ENCODE data around the gene GET3. TPM values are rescaled to one million over a fixed set of nuclear protein-coding genes. Genes with fewer than 3 reads are reported as not detected.
"Not testable (repeated sequence)": the region's sequence is repeated elsewhere in the genome, so short reads cannot be mapped to it uniquely, and the experiment has no call there.

Gene GET3
- polyA plus RNA-seq, 1 donor from 2014 or later = 64.2 TPM

DNA sequence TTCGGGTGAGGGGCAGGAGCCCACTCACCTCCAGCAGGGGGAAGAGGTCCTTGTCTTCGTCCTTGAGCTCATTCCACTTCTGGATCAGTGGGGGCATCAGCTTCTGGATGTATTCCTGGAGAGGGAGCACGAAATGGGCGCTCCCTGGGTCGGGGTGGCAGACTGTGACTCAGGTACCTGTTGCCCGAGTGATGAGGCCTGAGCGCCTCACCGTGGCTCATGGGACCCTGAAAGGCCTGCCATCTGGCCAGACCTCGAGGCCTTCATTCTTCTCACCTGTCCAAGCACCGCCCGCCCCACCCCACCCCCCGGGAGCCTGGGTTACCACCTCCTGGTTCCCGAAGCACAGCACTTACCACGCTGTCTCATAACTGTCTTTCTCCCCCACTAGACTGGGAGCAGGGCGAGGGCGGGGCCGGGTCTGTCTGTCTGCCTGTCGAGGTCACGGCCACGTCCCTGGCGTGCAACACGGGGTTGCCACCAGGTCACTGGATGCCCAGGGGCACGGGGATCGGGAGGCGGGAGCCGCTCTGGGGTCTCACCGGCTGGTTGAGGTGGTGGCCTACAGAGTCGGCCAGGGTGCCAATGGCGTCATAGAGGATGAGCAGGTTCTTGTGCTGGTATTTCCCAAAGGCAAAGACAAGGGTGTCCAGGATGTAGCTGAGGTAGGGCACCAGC lies 31.5 kb upstream of the GET3 start:
- Mint-ChIP-seq H3K4me3 (no peak overlapping the region), H3K4me1 (no peaks in the 10 kb centered on the region), H3K9me3 (no peaks in the 10 kb centered on the region), H3K27me3 (no peaks in the 10 kb centered on the region), H3K36me3 (peaks cover 2% of the 10 kb centered on the region), H3K27ac (no peak overlapping the region)

DNA sequence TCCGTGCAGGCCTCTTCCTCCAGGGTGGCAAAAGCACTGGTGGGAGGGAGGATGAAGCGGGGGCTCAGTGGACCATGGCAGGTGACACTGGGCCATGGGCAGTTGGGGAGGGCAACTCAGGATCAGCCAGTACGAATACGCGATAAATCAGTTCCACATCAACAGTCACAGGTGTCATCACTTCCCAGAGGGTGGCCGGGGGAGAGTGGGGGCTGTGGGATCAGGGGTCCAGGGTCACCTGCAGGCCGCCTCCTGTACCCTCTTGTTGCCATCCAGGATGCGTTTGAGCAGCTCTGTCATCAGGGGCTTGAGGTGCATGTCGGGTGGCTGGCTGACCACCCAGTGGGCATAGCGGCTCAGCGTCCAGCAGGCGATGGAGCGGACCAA lies 31.0 kb upstream of the GET3 start:
- H3K4me3 Mint-ChIP-seq = no peak overlapping the region
- H3K27me3 Mint-ChIP-seq = no peaks in the 10 kb centered on the region
- no peaks in the 10 kb centered on the region for H3K9me3 Mint-ChIP-seq
- H3K27ac Mint-ChIP-seq = no peak overlapping the region
- no peaks in the 10 kb centered on the region for H3K4me1 Mint-ChIP-seq
- peaks cover 2% of the 10 kb centered on the region for H3K36me3 Mint-ChIP-seq

GRCh38 chr19:12708641-12709040 lies 28.7 kb upstream of the GET3 start:
- no peaks in the 10 kb centered on the region for H3K9me3 Mint-ChIP-seq
- no peaks in the 10 kb centered on the region for H3K36me3 Mint-ChIP-seq
- H3K27ac Mint-ChIP-seq = no peak overlapping the region
- H3K4me3 Mint-ChIP-seq = peak overlapping the region in 1 of 4 donors; percentile 21
- no peaks in the 10 kb centered on the region for H3K27me3 Mint-ChIP-seq
- H3K4me1 Mint-ChIP-seq = no peaks in the 10 kb centered on the region

DNA sequence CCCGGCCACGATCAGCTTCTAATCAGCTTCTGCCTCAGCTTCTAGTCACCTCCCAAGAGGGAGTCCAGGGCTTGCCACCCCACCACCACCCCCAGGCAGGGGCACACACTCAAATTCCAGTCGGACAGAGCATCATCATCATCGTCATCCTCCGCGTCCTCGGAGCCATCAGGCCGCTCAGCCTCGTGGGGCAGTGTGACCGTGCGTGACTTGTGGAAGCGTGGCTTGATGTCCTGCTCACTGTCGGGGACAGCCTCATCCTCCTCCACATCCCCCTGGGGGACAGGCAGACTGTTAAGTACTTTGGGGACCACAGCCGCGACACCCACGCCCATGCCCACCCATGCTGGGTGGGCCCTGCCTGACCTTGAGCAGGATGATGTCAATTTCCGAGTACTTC lies 26.1 kb upstream of the GET3 start:
- H3K4me1 Mint-ChIP-seq = no peaks in the 10 kb centered on the region
- no peaks in the 10 kb centered on the region for H3K9me3 Mint-ChIP-seq
- no peaks in the 10 kb centered on the region for H3K27me3 Mint-ChIP-seq
- no peak overlapping the region for H3K27ac Mint-ChIP-seq
- no peak overlapping the region for H3K4me3 Mint-ChIP-seq
- H3K36me3 Mint-ChIP-seq = no peaks in the 10 kb centered on the region

DNA sequence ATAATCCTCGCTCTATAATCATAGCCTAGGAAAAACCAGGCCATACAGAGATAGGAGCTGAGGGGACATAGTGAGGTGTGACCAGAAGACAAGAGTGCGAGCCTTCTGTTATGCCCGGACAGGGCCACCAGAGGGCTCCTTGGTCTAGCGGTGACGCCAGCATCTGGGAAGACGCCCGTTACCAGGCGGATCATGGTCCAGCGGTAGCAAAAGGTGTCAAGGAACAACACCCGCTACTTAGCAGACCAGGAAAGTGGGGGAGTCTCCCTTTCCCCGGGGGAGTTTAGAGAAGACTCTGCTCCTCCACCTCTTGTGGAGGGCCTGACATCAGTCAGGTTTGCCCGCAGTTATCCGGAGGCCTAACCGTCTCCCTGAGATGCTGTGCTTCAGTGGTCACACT lies 25.2 kb upstream of the GET3 start:
- not testable (repeated sequence) for H3K4me3 Mint-ChIP-seq, H3K27ac Mint-ChIP-seq, H3K9me3 Mint-ChIP-seq, H3K27me3 Mint-ChIP-seq, H3K4me1 Mint-ChIP-seq, H3K36me3 Mint-ChIP-seq

DNA sequence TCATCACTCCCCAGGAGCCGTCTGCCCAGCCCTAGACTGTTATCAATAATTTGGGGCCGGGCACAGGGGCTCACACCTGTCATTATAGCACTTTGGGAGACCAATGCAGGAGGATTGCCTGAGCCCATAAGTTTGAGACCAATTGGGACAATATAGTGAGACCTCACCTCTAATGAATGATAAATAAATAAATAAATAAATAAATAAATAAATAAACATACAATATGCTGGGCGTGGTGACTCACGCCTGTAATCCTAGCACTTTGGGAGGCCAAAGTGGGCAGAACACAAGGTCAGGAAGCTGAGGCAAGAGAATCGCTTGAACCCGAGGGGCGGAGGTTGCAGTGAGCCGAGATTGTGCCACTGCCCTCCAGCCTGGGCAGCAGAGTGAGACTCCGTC lies 24.0 kb upstream of the GET3 start:
- not testable (repeated sequence) for H3K27ac Mint-ChIP-seq, H3K27me3 Mint-ChIP-seq, H3K9me3 Mint-ChIP-seq, H3K4me3 Mint-ChIP-seq, H3K36me3 Mint-ChIP-seq, H3K4me1 Mint-ChIP-seq

DNA sequence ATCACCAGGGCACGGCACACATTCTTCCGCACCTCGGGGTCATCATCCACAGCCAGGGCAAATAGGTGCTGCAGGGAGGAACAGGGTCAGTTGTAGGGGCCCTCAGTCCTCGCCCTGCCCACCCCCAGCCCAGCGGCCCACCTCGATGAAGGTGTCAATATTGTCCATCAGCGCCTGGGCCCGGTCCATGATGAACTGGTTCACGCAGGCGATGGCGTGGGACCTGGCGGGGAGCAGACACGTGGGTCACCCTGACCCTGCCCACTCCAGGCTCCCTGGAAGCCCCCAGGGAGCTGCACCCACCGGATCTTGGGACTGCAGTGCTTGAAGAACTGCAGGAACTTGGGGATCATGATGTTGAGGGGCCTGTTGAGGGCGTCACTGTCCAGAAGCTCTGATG lies 22.2 kb upstream of the GET3 start:
- H3K4me3 Mint-ChIP-seq = no peak overlapping the region
- no peaks in the 10 kb centered on the region for H3K27me3 Mint-ChIP-seq
- H3K27ac Mint-ChIP-seq = no peak overlapping the region
- H3K9me3 Mint-ChIP-seq = no peaks in the 10 kb centered on the region
- H3K4me1 Mint-ChIP-seq = peaks cover 0 to 4% (median 4%) of the 10 kb centered on the region in 3 donors
- H3K36me3 Mint-ChIP-seq = no peaks in the 10 kb centered on the region

- Mint-ChIP-seq H3K27ac (peak overlapping the region in 1 of 3 donors; percentile 42), H3K36me3 (no peaks in the 10 kb centered on the region), H3K4me1 (peaks cover 4 to 9% (median 5%) of the 10 kb centered on the region in 3 donors), H3K27me3 (no peaks in the 10 kb centered on the region), H3K9me3 (no peaks in the 10 kb centered on the region), H3K4me3 (no peak overlapping the region)
Observed at GRCh38 chr19:12715929-12716328, 21.4 kb upstream of the GET3 start.

GRCh38 chr19:12720296-12720695 lies 17.0 kb upstream of the GET3 start:
- Mint-ChIP-seq H3K27ac (peak overlapping the region in 2 of 3 donors; percentile 1 to 92), H3K36me3 (peaks cover 3% of the 10 kb centered on the region), H3K4me3 (peak overlapping the region; percentile 63 to 92 (median 78)), H3K9me3 (no peaks in the 10 kb centered on the region), H3K27me3 (no peaks in the 10 kb centered on the region), H3K4me1 (peaks cover 23 to 27% (median 25%) of the 10 kb centered on the region in 3 donors)

- Mint-ChIP-seq H3K27ac (peak overlapping the region; percentile 55 to 98 (median 92)), H3K4me1 (peaks cover 23 to 27% (median 25%) of the 10 kb centered on the region in 3 donors), H3K4me3 (peak overlapping the region; percentile 83 to 98 (median 94)), H3K36me3 (peaks cover 3% of the 10 kb centered on the region), H3K27me3 (no peaks in the 10 kb centered on the region), H3K9me3 (no peaks in the 10 kb centered on the region)
Observed at GRCh38 chr19:12720851-12721655, 16.2 kb upstream of the GET3 start.

- Mint-ChIP-seq H3K4me1 (peaks cover 25 to 28% (median 25%) of the 10 kb centered on the region in 3 donors), H3K4me3 (peak overlapping the region; percentile 89 to 99 (median 98)), H3K27me3 (no peaks in the 10 kb centered on the region), H3K27ac (peak overlapping the region; percentile 78 to 98 (median 96)), H3K36me3 (peaks cover 5% of the 10 kb centered on the region), H3K9me3 (no peaks in the 10 kb centered on the region)
Observed at GRCh38 chr19:12721656-12722565, 15.4 kb upstream of the GET3 start.

GRCh38 chr19:12722566-12723380 lies 14.5 kb upstream of the GET3 start:
- H3K4me1 Mint-ChIP-seq = peaks cover 25 to 28% (median 25%) of the 10 kb centered on the region in 3 donors
- peaks cover 5% of the 10 kb centered on the region for H3K36me3 Mint-ChIP-seq
- H3K4me3 Mint-ChIP-seq = peak overlapping the region; percentile 89 to 99 (median 98)
- no peaks in the 10 kb centered on the region for H3K9me3 Mint-ChIP-seq
- H3K27ac Mint-ChIP-seq = peak overlapping the region; percentile 96 to 99 (median 98)
- H3K27me3 Mint-ChIP-seq = no peaks in the 10 kb centered on the region

GRCh38 chr19:12723381-12723640 lies 14.0 kb upstream of the GET3 start:
- Mint-ChIP-seq H3K4me3 (peak overlapping the region; percentile 89 to 99 (median 98)), H3K27me3 (no peaks in the 10 kb centered on the region), H3K9me3 (no peaks in the 10 kb centered on the region), H3K4me1 (peaks cover 25 to 28% (median 25%) of the 10 kb centered on the region in 3 donors), H3K27ac (peak overlapping the region; percentile 96 to 99 (median 98)), H3K36me3 (peaks cover 5% of the 10 kb centered on the region)

DNA sequence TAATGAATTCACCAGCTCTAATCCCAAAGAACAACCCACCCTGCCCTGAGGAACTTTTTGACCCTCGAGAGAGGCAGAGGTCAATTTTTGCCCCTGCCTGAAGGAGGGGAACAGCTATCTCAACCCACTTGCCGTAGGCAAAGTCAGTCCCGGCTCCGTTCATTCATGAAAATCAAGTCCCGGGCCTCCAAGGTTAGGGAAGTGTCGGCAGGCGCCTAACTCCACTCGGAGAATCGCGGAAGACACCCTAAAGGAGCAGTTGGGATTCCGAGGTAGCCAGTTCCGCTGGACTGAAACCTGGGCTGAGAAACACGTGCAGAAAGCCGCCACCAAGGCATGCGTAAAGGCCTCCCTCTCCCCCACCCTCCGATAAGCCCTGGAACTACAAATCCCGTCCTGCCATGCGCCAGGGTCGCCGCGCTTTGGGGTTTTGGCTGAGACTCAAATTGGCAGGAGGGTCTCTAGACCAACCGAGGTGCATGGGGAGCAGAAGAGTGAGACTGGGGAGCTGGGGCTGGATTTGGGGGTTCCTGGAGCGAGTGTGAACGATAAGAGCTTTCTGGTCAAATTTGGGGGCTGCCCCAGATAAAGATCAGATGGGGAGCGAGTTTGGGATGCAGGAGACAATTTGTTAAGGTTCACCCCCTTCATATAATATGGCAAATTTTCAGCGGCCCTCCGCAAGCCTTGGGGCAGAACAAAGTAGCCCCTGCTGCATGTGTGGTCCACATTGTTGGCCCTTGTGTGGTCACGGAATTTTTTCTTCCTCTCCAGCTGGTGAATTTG lies 13.5 kb upstream of the GET3 start, which contains the start of gene TNPO2:
TSS of gene TNPO2 (minus strand) at position 292 of the 786 bp plus-strand sequence. CDS start 2,955 bp downstream, outside the sequence.
- Mint-ChIP-seq H3K27me3 (no peaks in the 10 kb centered on the region), H3K27ac (peak within 1 kb of the TSS; percentile 96 to 99 (median 98)), H3K9me3 (no peaks in the 10 kb centered on the region), H3K4me1 (peaks cover 25 to 28% (median 25%) of the 10 kb centered on the region in 3 donors), H3K4me3 (peak within 1 kb of the TSS; percentile 89 to 99 (median 98)), H3K36me3 (peaks cover 5% of the 10 kb centered on the region)
